Stimulated activated CD4-positive, alpha-beta T cell treated with anti-CD3 and anti-CD28 coated beads, Interleukin-15, amount 100 ng/mL, for 1 hour (primary cell): ENCODE measurements around the gene PHF14.
"Not testable (repeated sequence)": the region's sequence is repeated elsewhere in the genome, so short reads cannot be mapped to it uniquely, and the experiment has no call there.

Experiments
- DNase-seq, 2 donors: peaks; one replicate each; pipeline ENCODE4 v3.0.0-alpha.2; 2020; ENCODE audit warnings: low read depth in 1 of 2, low spot score in 1 of 2

The PHF14 gene, protein sequence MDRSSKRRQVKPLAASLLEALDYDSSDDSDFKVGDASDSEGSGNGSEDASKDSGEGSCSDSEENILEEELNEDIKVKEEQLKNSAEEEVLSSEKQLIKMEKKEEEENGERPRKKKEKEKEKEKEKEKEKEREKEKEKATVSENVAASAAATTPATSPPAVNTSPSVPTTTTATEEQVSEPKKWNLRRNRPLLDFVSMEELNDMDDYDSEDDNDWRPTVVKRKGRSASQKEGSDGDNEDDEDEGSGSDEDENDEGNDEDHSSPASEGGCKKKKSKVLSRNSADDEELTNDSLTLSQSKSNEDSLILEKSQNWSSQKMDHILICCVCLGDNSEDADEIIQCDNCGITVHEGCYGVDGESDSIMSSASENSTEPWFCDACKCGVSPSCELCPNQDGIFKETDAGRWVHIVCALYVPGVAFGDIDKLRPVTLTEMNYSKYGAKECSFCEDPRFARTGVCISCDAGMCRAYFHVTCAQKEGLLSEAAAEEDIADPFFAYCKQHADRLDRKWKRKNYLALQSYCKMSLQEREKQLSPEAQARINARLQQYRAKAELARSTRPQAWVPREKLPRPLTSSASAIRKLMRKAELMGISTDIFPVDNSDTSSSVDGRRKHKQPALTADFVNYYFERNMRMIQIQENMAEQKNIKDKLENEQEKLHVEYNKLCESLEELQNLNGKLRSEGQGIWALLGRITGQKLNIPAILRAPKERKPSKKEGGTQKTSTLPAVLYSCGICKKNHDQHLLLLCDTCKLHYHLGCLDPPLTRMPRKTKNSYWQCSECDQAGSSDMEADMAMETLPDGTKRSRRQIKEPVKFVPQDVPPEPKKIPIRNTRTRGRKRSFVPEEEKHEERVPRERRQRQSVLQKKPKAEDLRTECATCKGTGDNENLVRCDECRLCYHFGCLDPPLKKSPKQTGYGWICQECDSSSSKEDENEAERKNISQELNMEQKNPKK

DNA sequence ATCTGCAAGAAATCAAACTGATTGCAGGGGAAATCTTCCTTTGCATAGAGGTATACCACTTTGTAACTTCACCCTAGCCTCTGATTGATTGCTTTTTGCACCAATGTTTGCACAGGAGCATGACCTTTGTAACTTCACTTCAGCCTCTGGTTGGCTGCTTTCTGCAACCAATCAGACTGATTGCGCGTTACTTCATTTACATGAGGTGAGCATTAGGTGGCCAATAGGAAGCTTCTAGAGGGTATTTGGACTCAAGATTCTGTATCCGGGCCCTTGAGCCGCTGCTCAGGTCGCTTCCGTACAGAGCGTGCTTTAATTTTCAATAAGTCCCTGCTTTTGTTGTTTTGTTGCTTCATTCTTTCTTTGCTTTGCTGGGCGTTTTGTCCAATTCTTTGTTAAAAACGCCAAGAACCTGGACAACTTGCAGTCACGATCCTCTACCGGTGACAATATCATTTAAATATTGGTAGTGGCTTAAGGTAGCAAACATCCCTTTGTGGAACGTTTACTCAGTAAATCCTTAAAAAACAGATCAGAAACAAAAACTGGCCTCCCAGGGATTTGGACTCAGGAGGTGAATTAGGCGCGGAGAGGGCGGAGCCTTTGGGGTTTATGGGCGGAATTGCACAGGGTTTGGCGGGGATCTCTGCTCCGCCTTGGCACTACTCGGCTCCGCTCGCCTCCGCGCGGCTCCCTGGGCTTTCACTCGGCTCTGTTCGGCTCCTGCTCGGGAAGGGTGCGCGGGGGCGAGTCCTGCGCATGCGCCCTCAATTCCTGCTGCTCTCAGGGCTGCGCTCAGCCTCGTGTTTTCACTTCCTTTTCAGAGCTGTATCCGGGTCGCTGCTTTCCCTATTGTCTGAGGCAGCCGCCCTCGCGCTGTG lies at the start of gene PHF14:
Gene PHF14 (plus strand): TSS at position 812 of the 881 bp plus-strand sequence. CDS start 452 bp downstream, outside the sequence.
- peak; percentile 87 to 92 for DNase-seq

DNA sequence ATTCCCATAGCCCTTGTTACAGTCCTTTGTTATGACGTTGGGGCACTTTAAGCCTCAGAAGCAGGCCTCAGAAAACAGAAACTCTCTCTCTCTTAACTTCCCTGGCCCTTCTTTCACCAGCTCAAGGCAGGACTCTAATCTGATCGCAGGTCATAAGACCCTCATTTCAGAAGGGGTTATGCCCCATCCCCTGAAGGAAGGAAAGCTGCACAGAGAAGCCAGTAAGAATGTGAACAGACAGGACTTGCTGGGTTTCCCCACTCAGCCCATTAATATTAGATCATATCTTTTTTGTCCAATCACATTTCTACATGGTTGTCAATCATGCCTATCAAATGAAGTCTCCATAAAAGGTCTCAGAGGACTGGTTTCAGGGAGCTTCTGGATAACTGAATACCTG lies 49.3 kb upstream of the PHF14 start:
- DNase-seq, result no peak

DNA sequence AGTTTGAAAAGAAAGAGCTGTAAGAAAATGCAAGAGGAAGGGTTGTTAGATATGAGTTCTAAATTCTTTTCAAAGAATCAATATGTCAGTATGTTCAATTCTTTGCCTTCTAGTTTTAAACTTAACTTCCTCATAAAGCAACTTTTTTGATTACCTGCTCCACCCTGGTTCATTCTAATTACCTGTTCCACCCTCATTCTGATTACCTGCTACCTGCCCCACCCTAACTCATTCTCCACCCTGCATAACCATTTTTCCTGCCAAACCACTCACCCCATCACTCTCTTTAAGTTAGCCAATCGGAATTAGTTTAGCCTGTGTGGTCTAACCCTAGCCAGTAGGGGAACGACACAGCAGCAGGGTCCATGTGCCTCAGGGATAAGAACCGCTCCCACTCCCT lies 45.5 kb upstream of the PHF14 start:
- not testable (repeated sequence) for DNase-seq

GRCh38 chr7:10930551-10930950 lies 43.1 kb upstream of the PHF14 start:
- DNase-seq, result no peak

GRCh38 chr7:10931161-10931560 lies 42.5 kb upstream of the PHF14 start:
- DNase-seq, result no peak

DNA sequence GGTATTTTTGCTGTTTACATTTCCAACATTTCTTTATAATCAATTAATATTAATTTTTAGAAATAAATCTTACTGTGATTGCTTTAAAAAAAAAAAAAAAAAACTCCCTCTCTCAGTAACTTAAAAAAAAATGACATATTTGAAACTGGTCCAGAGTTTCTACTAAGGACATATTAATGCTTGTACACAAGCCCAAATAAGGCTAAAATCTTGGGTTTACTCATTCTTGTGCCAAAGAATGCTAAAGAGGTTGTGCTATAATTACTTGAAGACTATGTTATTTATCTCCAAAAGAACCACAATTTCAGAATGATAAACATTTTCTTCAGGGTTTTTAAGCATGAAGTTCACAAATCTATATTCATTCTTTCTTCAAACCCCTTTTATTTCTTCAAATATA lies 39.4 kb upstream of the PHF14 start:
- DNase-seq, result no peak

- no peak for DNase-seq
Observed at GRCh38 chr7:10939237-10939910, 34.3 kb upstream of the PHF14 start.

DNA sequence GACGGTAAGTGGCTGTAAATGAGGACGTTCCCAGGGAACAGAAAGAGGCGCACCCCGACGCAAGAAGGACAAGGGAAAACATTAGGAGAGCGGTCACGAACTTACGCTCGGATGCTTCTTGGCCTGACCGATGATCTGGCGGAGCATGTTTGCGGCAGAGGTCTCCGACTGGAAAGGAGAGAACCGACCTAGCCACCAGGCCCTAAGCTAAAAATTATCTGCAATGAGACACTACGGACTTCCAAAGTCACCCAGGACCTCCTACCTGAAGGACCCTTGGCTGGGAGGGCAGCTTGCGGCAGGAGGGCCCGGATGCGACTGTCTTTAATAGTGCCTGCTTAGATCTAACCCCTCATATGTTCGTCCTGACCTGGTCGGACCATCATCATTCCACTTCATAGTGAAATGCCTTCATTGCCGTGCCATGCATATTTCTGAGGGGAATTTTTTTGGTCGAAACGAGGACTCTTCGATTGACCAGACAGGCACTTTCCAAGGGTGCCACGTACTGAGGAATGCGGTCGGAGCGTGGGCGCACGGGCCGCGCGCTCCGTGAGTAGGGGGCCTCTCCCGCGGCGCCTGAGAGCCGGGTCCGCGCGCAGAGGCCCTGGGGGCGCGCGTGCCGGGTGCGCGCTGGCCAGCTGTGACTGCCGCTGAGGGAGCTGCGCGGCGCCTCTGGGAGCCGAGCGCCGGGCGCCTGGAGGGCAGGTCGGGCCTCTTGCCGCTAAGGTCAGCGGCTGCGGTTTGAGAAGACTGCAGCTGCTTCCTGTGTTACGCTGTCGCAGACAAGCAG lies 33.6 kb upstream of the PHF14 start:
- peak; percentile 75 to 84 for DNase-seq

- no peak for DNase-seq
Observed at GRCh38 chr7:10940704-10941355, 32.8 kb upstream of the PHF14 start.

GRCh38 chr7:10950494-10950893 lies 23.2 kb upstream of the PHF14 start:
- no peak for DNase-seq

GRCh38 chr7:10950974-10951578 lies 22.6 kb upstream of the PHF14 start:
- DNase-seq, result not testable (repeated sequence)

- DNase-seq, result no peak
Observed at GRCh38 chr7:10952588-10952987, 21.1 kb upstream of the PHF14 start.

DNA sequence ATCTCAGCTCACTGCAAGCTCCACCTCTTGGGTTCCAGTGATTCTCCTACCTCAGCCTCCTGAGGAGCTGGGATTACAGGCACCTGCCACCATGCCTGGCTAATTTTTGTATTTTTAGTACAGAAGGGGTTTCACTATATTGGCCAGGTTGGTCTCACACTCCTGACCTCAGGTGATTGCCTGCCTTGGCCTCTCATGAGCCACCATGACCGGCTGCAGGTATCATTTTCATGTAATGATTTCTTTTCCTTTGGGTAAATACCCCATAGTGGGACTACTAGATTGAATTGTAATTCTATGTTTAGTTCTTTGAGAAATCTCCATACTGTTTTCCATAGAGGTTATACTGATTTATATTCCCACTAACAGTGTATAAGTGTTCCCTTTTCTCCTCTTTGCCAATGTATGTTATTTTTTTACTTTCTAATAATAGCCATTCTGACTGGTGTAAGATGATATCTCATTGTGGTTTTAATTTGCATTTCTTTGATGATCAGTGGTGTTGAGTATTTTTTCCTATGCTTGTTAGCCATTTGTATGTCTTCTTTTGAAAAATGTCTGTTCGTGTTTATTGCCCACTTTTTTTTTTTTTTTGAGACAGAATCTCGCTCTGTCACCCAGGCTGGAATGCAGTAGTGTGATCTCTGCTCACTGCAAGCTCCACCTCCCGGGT lies 20.5 kb upstream of the PHF14 start:
- not testable (repeated sequence) for DNase-seq

DNA sequence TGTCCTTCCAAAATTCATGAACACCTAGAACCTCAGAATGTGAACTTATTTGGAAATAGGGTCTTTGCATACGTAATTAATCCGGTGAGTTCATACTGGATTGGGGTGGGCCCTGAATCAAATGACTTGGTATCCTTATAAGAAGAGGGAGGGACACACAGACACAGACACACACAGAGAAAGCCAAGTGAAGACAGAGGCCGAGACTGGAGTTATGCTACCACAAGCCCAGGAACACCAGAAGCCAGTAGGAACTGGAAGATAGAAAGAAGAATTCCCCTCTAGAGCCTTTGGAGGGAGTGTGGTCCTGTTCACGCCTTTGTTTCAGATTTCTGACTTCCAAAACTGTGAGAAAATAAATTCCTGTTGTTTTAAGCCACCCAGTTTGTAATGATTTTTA lies 17.1 kb upstream of the PHF14 start:
- no peak for DNase-seq

- not testable (repeated sequence) for DNase-seq
Observed at GRCh38 chr7:10960242-10960641, 13.4 kb upstream of the PHF14 start.

GRCh38 chr7:10965016-10965415 lies 8.7 kb upstream of the PHF14 start:
- DNase-seq, result not testable (repeated sequence)

GRCh38 chr7:10972174-10972573 lies 1.5 kb upstream of the PHF14 start:
- DNase-seq, result no peak
